GM23338 (cell line): ENCODE measurements around the gene UBN2. TPM values are rescaled to one million over a fixed set of nuclear protein-coding genes. Genes with fewer than 3 reads are reported as not detected.

Source experiments
- ATAC-seq: fragments of 200-7000 bp; cut with Tn5 transposase; 3 replicates; pipeline ENCODE4 v1.9.1; 2020
- DNase-seq: peaks from one replicate; pipeline ENCODE4 v3.0.0-alpha.2; 2015; ENCODE audit warnings: low spot score
- H2AFZ ChIP-seq: fragments of 200-600 bp; sonication (generic); 2 replicates; pipeline ENCODE4 v1.8.0; 2016; ENCODE audit warnings: antibody characterized with exemption, mild to moderate bottlenecking, moderate library complexity
- H3F3A ChIP-seq: fragments of 200-600 bp; sonication (generic); replicated peaks from 2 replicates; pipeline ENCODE4 v1.8.0; 2017; ENCODE audit warnings: antibody characterized with exemption, mixed run types, low read depth
- H3K27ac ChIP-seq: fragments of 200-600 bp; sonication (generic); 2 replicates; pipeline ENCODE4 v1.6.1; 2016; ENCODE audit warnings: low read depth
- H3K27me3 ChIP-seq: fragments of 200-600 bp; sonication (generic); 2 replicates; pipeline ENCODE4 v1.8.0; 2016; ENCODE audit warnings: mild to moderate bottlenecking, mixed run types, moderate library complexity; ENCODE audit not compliant: insufficient read depth
- H3K36me3 ChIP-seq: fragments of 200-600 bp; sonication (generic); 2 replicates; pipeline ENCODE4 v1.8.0; 2016; ENCODE audit warnings: mild to moderate bottlenecking; ENCODE audit not compliant: insufficient read depth
- H3K4me1 ChIP-seq: fragments of 200-600 bp; sonication (generic); 2 replicates; pipeline ENCODE4 v1.8.0; 2016; ENCODE audit warnings: mild to moderate bottlenecking, moderate library complexity; ENCODE audit not compliant: insufficient read depth
- H3K4me2 ChIP-seq: fragments of 200-600 bp; sonication (generic); 2 replicates; pipeline ENCODE4 v1.7.1; 2017; ENCODE audit warnings: mixed run types
- H3K4me3 ChIP-seq: fragments of 200-600 bp; sonication (generic); 2 replicates; pipeline ENCODE4 v1.6.1; 2016; ENCODE audit warnings: mixed run types
- H3K79me2 ChIP-seq: fragments of 200-600 bp; sonication (generic); replicated peaks from 2 replicates; pipeline ENCODE4 v1.8.0; 2017; ENCODE audit warnings: mild to moderate bottlenecking; ENCODE audit not compliant: insufficient read depth
- H3K9me2 ChIP-seq: fragments of 200-600 bp; sonication (generic); 2 replicates; pipeline ENCODE4 v1.8.0; 2017; ENCODE audit not compliant: insufficient read depth
- H4K20me1 ChIP-seq: fragments of 200-600 bp; sonication (generic); replicated peaks from 2 replicates; pipeline ENCODE4 v1.8.0; 2017; ENCODE audit warnings: mild to moderate bottlenecking; ENCODE audit not compliant: insufficient read depth
- H3K27ac Mint-ChIP-seq: 2 replicates; pipeline ENCODE4 v1.8.0; 2020; ENCODE audit warnings: inconsistent platforms, mild to moderate bottlenecking, moderate library complexity, mixed read lengths
- H3K27me3 Mint-ChIP-seq: 3 replicates; pipeline ENCODE4 v1.8.0; 2022; ENCODE audit warnings: low read depth, mild to moderate bottlenecking, moderate library complexity, mixed read lengths, inconsistent platforms; ENCODE audit not compliant: insufficient read depth, poor library complexity
- H3K36me3 Mint-ChIP-seq: 3 replicates; pipeline ENCODE4 v1.8.0; 2021; ENCODE audit warnings: low read depth, mild to moderate bottlenecking, inconsistent platforms, moderate library complexity, mixed read lengths
- H3K4me1 Mint-ChIP-seq: 3 replicates; pipeline ENCODE4 v1.8.0; 2020; ENCODE audit warnings: mild to moderate bottlenecking, inconsistent platforms, mixed read lengths
- H3K4me3 Mint-ChIP-seq: 3 replicates; pipeline ENCODE4 v1.8.0; 2021; ENCODE audit warnings: moderate library complexity, mild to moderate bottlenecking, inconsistent platforms, mixed read lengths
- H3K9me3 Mint-ChIP-seq: 3 replicates; pipeline ENCODE4 v1.8.0; 2020; ENCODE audit warnings: moderate library complexity, mild to moderate bottlenecking, inconsistent platforms, mixed read lengths
- CREB1 ChIP-seq: fragments of 250-450 bp; sonication (Bioruptor Pico); IDR thresholded peaks from 2 replicates; pipeline ENCODE4 v1.5.0; 2020; ENCODE audit warnings: low read depth, mild to moderate bottlenecking, moderate library complexity
- CTCF ChIP-seq, 2 experiments: fragments of 200-600 bp in 1 of 2; sonication (generic) in 1 of 2; conservative IDR thresholded peaks; 2 replicates each; pipeline versions ENCODE4 v1.5.1 to v1.6.1; 2016 to 2017; ENCODE audit warnings: antibody characterized with exemption in 2 of 2, low read depth in 2 of 2, mild to moderate bottlenecking in 2 of 2, moderate library complexity in 1 of 2
- EZH2 ChIP-seq: fragments of 200-600 bp; sonication (generic); IDR thresholded peaks from one replicate; pipeline ENCODE4 v1.8.0; 2017; ENCODE audit warnings: antibody characterized with exemption, mild to moderate bottlenecking, low read depth; ENCODE audit not compliant: unreplicated experiment
- EZH2phosphoT487 ChIP-seq: fragments of 200-600 bp; sonication (generic); IDR thresholded peaks from one replicate; pipeline ENCODE4 v1.8.1; 2018; ENCODE audit warnings: antibody characterized with exemption; ENCODE audit not compliant: unreplicated experiment
- NANOG ChIP-seq: IDR thresholded peaks from 2 replicates; pipeline ENCODE4 v1.6.1; 2016; ENCODE audit warnings: antibody characterized with exemption, borderline replicate concordance
- REST ChIP-seq: IDR thresholded peaks from one replicate; pipeline ENCODE4 v1.6.1; 2018; ENCODE audit warnings: antibody characterized with exemption; ENCODE audit not compliant: unreplicated experiment
- STAT1 ChIP-seq: IDR thresholded peaks from one replicate; pipeline ENCODE4 v1.6.1; 2016; ENCODE audit warnings: antibody characterized with exemption; ENCODE audit not compliant: unreplicated experiment
- ZNF114 ChIP-seq: fragments of 250-450 bp; sonication (Bioruptor Pico); IDR thresholded peaks from 2 replicates; pipeline ENCODE4 v1.5.0; 2020; ENCODE audit warnings: mild to moderate bottlenecking, moderate library complexity
- ZNF331 ChIP-seq: fragments of 250-450 bp; sonication (Bioruptor Pico); IDR thresholded peaks from 2 replicates; pipeline ENCODE4 v1.5.0; 2020; ENCODE audit warnings: low read depth, mild to moderate bottlenecking, moderate library complexity
- ZNF462 ChIP-seq: fragments of 250-450 bp; sonication (Bioruptor Pico); IDR thresholded peaks from 2 replicates; pipeline ENCODE4 v1.5.0; 2020; ENCODE audit warnings: mild to moderate bottlenecking, moderate library complexity
- polyA plus RNA-seq: library from polyadenylated mRNA; unstranded; fragments of >200 nt; fragmentation: Nextera tagmentation; extraction: Ambion mirVana; gene quantifications from 2 replicates; pipeline ENCODE4 v1.2.1, GENCODE V29; 2016
- total RNA-seq: library from RNA; depleted of rRNA; stranded (reverse); fragments of >200 nt; shearing (Covaris generic); gene quantifications from 2 replicates; pipeline ENCODE4 v1.2.3, GENCODE V29; 2014

Gene UBN2
- total and polyA plus RNA-seq, 2 experiments from 2014 or later, result 18.5 to 26.6 TPM

GRCh38 chr7:139254728-139255127 lies 23.7 kb downstream of the UBN2 start (continued):
- no peak for TF ChIP-seq CREB1 (CRISPR knock-in tag)
- TF ChIP-seq ZNF331 (CRISPR knock-in tag), result no peak
- no peak for TF ChIP-seq EZH2
- no peak for TF ChIP-seq REST
- no peak for TF ChIP-seq NANOG

GRCh38 chr7:139255290-139255689 lies 24.3 kb downstream of the UBN2 start:
- H3K9me2 ChIP-seq, result no peaks in the 10 kb centered on the region
- H3K4me3 ChIP-seq, result no peak overlapping the region
- Mint-ChIP-seq H3K36me3 (peaks cover 43% of the 10 kb centered on the region), H3K27me3 (no peaks in the 10 kb centered on the region), H3K4me1 (no peaks in the 10 kb centered on the region), H3K4me3 (no peak overlapping the region), H3K27ac (no peak overlapping the region), H3K9me3 (no peaks in the 10 kb centered on the region)
- peaks cover 32% of the 10 kb centered on the region; the same call in 1 of the 2 replicates for H3K36me3 ChIP-seq
- H3K27ac ChIP-seq, result no peak overlapping the region
- no peak for DNase-seq
- no peaks in the 10 kb centered on the region for H3K27me3 ChIP-seq
- no peak overlapping the region for H3K4me2 ChIP-seq
- no peaks in the 10 kb centered on the region; the same call in 1 of the 2 replicates for H3K79me2 ChIP-seq
- TF ChIP-seq STAT1, result no peak
- no peak for TF ChIP-seq ZNF114 (CRISPR knock-in tag)
- TF ChIP-seq EZH2phosphoT487, result no peak
- TF ChIP-seq CTCF (conservative IDR thresholded peaks at IDR 0.05; ENCODE audit: low read depth in 2 of 2), result no peak
- TF ChIP-seq ZNF462, result no peak
- TF ChIP-seq ZNF331 (CRISPR knock-in tag), result no peak
- no peak for TF ChIP-seq NANOG
- ATAC-seq, result no peak
- H2AFZ ChIP-seq, result no peak overlapping the region
- 0 out of 2 replicates have a peak, but pooled peaks cover 4% of the 10 kb centered on the region for H4K20me1 ChIP-seq
- H3F3A ChIP-seq, result no peaks in the 10 kb centered on the region
- no peaks in the 10 kb centered on the region for H3K4me1 ChIP-seq
